NCI-H128 (cell line): ENCODE data around the gene SRGAP1.
"Not testable (repeated sequence)": the region's sequence is repeated elsewhere in the genome, so short reads cannot be mapped to it uniquely, and the experiment has no call there.

Source experiments
- DNase-seq: peaks from one replicate; lab custom pipeline; 2025; ENCODE audit not compliant: unreplicated experiment; lab: John Stamatoyannopoulos, UW

Gene SRGAP1

GRCh38 chr12:64190140-64190539, 345.6 kb downstream of the SRGAP1 start:
- DNase-seq, result no peak

- no peak for DNase-seq
Measured at GRCh38 chr12:64192644-64193444, 348.3 kb downstream of the SRGAP1 start.

GRCh38 chr12:64193931-64194330, 349.4 kb downstream of the SRGAP1 start:
- DNase-seq, result no peak

- no peak for DNase-seq
Measured at GRCh38 chr12:64194333-64195149, 350.0 kb downstream of the SRGAP1 start.

GRCh38 chr12:64195841-64196240, 351.3 kb downstream of the SRGAP1 start:
- not testable (repeated sequence) for DNase-seq

- no peak for DNase-seq
Measured at GRCh38 chr12:64203036-64203435, 358.5 kb downstream of the SRGAP1 start.

GRCh38 chr12:64203775-64204174, 359.3 kb downstream of the SRGAP1 start:
- DNase-seq, result no peak

- no peak for DNase-seq
Measured at GRCh38 chr12:64205542-64205941, 361.0 kb downstream of the SRGAP1 start.

- no peak for DNase-seq
Measured at GRCh38 chr12:64207453-64207852, 363.0 kb downstream of the SRGAP1 start.
